Measurements from ENCODE around the gene DTX1.

Gene DTX1

DNA sequence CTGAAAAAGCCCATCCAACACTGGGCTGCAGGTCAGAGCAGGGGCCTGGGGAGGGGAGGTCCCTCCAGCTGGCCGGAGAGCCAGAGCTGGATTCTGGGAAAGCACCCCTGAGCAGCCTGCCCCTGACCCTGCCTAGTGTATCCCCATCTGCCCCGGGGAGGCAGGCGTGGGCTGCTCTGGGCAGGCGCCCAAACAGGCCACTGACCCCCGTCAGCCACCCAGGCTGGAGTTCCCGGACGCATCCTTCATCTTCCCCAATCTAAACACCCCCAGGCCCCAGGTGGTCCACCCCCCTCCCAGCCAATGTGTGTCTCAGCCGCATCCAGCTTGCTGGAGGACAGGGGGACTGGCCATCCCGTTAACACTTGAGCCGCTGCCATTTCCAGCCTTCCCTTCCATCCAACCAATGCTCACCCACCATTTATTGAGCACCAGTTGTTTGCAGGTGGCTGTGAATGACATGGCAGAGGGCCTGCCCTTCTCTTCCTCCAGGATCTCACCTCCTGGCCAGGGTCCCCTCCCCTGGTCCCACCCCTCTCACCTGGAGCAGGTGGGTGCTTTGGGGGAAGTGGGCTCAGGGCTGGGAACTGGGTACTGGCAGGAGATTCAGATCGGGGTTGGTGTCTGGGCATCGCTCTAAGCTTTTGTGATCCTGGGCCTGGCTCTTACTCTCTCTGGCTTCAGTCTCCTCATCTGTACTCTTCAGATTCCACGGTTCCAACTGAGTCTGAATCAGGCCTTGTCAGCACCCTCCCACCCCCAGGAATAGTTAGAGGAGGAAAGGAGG, 743 bp upstream of the DTX1 start:
- FAIRE-seq = no peak

GRCh38 chr12:113056381-113056630, 224 bp upstream of the DTX1 start:
- FAIRE-seq = no peak

- FAIRE-seq = no peak
Observed at GRCh38 chr12:113057565-113058485, 1.3 kb downstream of the DTX1 start.

DNA sequence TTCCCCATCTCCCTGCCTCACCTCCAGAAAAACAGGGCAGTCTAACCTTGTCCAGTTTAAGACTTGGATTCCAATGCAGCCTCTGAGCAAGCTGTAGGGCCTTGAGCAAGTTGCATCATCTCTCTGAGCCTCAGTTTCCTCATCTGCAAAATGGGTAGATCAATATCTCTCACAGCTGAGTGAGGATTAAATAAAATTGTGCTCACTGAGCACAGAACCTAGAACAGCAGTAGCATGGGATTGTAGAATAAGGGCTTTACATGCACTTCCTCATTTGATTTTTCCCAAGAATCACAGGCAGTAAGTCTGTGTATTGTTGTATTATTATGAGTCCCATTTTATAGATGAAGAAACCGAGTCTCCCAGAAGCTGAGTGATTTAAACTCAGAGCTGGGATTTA, 2.0 kb downstream of the DTX1 start:
- no peak for FAIRE-seq

GRCh38 chr12:113059071-113059595, 2.6 kb downstream of the DTX1 start:
- no peak for FAIRE-seq

- no peak for FAIRE-seq
Observed at GRCh38 chr12:113060336-113060960, 3.9 kb downstream of the DTX1 start.

DNA sequence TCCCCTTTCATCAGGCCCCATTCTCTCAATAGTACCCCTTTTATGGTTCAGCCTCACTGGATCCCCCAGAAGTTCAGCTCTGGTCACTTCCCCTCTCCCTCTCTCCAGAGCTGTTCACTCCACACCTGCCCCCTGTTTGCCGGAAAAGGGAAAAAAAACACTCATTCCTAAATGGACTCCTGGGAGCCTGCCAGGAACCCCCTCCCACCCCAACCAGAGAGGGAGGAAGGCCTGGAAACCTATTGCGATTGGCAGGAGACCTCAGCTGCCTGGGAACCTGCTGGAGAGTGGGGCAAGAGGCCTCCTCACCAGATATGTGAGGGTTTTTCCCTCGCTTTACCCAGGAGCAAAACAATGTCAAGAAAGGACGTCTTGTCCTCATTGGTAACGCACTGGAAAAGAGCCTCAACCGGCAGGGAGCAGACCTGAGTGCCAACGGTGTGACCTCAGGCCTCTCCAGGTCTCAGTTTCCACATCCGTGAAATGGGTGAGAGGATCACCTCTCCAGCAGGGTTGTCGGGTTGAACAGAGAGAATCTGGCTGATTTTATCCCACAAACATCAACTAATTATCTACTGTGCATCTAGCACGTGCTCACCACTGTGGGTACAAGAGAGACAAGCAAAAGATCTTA, 4.6 kb downstream of the DTX1 start:
- FAIRE-seq = no peak

- FAIRE-seq = no peak
Observed at GRCh38 chr12:113062502-113063395, 6.2 kb downstream of the DTX1 start.

DNA sequence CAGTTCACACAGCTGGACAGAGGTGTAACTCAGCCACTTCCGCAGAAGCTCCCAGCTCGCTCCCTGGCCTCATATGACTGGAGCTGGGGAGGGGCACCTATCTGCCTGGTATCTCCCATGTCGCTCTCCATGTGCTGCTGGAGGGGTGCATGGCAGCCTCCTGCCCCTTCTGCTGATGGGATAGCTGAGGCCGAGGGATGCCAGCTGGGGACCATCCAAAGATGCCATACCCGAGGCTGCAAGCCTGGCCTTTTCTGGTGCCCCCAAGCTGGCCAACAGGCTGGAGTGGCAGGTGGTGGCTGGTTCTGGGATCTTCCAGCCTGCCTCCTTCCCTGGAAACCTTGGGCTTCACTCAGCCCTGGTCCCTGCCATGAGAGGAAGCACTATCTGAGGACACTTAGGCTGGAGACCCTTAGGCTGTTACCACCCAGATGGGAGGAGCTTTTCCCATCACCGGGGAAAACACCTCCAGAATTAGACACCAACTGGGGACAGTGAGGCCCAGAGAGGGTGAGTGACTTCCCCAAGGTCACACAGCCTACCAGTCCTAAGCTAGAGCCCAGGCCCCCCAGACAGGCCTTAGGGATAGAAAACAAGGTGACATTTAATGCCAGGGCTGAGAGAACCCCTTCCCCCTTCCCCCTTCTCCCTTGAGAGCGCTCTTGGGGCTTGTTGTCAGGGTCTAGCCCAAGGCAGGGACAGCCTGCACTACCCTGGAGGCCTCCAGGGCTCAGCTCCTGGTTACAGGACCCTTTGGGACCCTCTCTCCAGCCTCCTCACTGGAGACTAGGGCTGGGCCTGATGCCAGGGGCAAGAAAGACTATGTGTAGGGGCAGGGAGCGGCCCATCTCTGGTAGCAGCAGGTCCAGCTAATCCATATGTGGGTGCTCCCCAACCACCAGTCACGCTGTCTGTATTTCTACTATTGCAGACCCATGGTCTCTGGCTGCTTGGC, 7.1 kb downstream of the DTX1 start:
- FAIRE-seq = no peak

- FAIRE-seq = no peak
Observed at GRCh38 chr12:113064395-113065125, 8.0 kb downstream of the DTX1 start.

- FAIRE-seq = no peak
Observed at GRCh38 chr12:113065126-113066007, 8.8 kb downstream of the DTX1 start.

GRCh38 chr12:113066813-113067400, 10.4 kb downstream of the DTX1 start:
- FAIRE-seq = no peak

- FAIRE-seq = no peak
Observed at GRCh38 chr12:113067987-113068935, 11.7 kb downstream of the DTX1 start.

- FAIRE-seq = no peak
Observed at GRCh38 chr12:113069149-113069548, 12.6 kb downstream of the DTX1 start.

DNA sequence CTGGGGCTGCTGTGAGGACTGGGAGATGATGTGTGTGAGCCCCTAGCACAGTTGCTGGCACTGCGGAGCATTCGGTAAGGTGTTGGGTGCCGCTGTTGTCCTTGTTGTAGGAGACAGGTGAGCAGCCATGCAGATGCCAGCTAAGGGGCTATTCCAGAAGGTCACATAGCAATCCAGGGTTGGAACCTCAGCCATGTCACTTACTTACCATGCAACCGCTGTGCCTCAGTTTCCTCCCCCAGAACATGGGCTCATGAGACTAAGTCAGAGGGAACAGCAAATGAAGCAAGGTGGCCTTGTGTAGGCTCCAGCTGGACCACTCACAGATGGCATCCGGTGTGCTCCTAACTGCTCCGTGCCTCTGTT, 13.2 kb downstream of the DTX1 start:
- FAIRE-seq = no peak

GRCh38 chr12:113070117-113070906, 13.8 kb downstream of the DTX1 start:
- no peak for FAIRE-seq

Data from endometrium (tissue), 2 donors.